Liver (tissue), 3 donors: Measurements from ENCODE around the gene XRRA1.

ENCODE experiments used
- CTCF ChIP-seq: fragments of 150-350 bp; IDR thresholded peaks from 2 replicates; pipeline ENCODE4 v1.5.1; 2017; ENCODE audit warnings: improper control_type of control experiment, low read depth, low read length; ENCODE audit not compliant: missing input control
- FOXA2 ChIP-seq: IDR thresholded peaks from 2 replicates; pipeline ENCODE4 v1.6.1; 2016; ENCODE audit warnings: antibody characterized with exemption
- RXRA ChIP-seq, 2 donors: IDR thresholded peaks; 2 replicates each; pipeline ENCODE4 v1.6.1; 2017 to 2018; ENCODE audit warnings: antibody characterized with exemption in 2 of 2, mild to moderate bottlenecking in 1 of 2
- donor health status: healthy.
- donor health status: healthy.

- TF ChIP-seq FOXA2 (no peak), CTCF (no peak), RXRA (IDR thresholded peaks at IDR 0.05) (no peak)
Measured at GRCh38 chr11:74866557-74866956, 82.3 kb downstream of the XRRA1 start.
